HEK293 (cell line): Measurements from ENCODE around the gene RTP4.

Experiments
- BCL11A ChIP-seq: fragments of 450-650 bp; formaldehyde crosslinking; IDR thresholded peaks from 2 replicates; pipeline ENCODE4 v1.5.1; 2016; ENCODE audit warnings: low read depth, missing biosample characterization, missing genetic modification characterization
- KLF9 ChIP-seq: fragments of 450-650 bp; formaldehyde crosslinking; IDR thresholded peaks from 2 replicates; pipeline ENCODE4 v1.5.1; 2016; ENCODE audit warnings: missing biosample characterization, missing genetic modification characterization, low read depth
- SP2 ChIP-seq: fragments of 450-650 bp; formaldehyde crosslinking; IDR thresholded peaks from 2 replicates; pipeline ENCODE4 v1.5.1; 2016; ENCODE audit warnings: missing biosample characterization, missing genetic modification characterization
- ZNF211 ChIP-seq: fragments of 450-650 bp; formaldehyde crosslinking; IDR thresholded peaks from 2 replicates; pipeline ENCODE4 v1.5.1; 2016; ENCODE audit warnings: low read depth, missing biosample characterization, missing genetic modification characterization
- ZNF24 ChIP-seq: fragments of 450-650 bp; formaldehyde crosslinking; IDR thresholded peaks from 2 replicates; pipeline ENCODE4 v1.5.1; 2016; ENCODE audit warnings: missing biosample characterization, missing genetic modification characterization
- ZNF658 ChIP-seq: fragments of 450-650 bp; formaldehyde crosslinking; IDR thresholded peaks from 2 replicates; pipeline ENCODE4; 2016; ENCODE audit warnings: missing biosample characterization, missing genetic modification characterization
- ZNF701 ChIP-seq: fragments of 450-650 bp; formaldehyde crosslinking; IDR thresholded peaks from 2 replicates; pipeline ENCODE4 v1.5.1; 2016; ENCODE audit warnings: missing biosample characterization, missing genetic modification characterization
- TF ChIP-seq, protein P1 (sequence below): fragments of 450-650 bp; formaldehyde crosslinking; IDR thresholded peaks from 2 replicates; pipeline ENCODE4 v1.5.1; 2016; ENCODE audit warnings: missing biosample characterization, missing genetic modification characterization
- TF ChIP-seq, protein P2 (sequence below): fragments of 450-650 bp; formaldehyde crosslinking; IDR thresholded peaks from 2 replicates; pipeline ENCODE4; 2016; ENCODE audit warnings: missing biosample characterization, missing genetic modification characterization

DNA sequence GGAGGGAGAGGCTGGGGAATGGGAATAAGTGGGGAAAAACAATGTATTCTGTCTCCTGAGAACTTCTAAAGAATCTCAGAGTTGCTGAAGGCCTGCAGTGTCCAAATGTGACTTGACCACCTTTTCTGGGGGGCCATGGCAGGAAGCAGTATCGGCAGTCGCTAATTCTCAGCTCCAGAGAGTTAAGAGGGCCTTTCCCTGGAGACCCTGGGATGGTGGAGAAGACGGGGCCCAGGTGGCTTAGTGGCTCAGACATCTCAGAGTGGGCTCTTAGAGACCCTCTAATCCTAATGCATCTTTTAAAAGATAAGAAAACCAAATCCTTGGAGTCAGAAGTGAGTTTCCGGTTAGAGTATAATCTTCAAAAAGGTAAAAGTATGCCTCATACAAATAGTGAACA is 15.1 kb downstream of the RTP4 start:
- TF ChIP-seq, protein P1, sequence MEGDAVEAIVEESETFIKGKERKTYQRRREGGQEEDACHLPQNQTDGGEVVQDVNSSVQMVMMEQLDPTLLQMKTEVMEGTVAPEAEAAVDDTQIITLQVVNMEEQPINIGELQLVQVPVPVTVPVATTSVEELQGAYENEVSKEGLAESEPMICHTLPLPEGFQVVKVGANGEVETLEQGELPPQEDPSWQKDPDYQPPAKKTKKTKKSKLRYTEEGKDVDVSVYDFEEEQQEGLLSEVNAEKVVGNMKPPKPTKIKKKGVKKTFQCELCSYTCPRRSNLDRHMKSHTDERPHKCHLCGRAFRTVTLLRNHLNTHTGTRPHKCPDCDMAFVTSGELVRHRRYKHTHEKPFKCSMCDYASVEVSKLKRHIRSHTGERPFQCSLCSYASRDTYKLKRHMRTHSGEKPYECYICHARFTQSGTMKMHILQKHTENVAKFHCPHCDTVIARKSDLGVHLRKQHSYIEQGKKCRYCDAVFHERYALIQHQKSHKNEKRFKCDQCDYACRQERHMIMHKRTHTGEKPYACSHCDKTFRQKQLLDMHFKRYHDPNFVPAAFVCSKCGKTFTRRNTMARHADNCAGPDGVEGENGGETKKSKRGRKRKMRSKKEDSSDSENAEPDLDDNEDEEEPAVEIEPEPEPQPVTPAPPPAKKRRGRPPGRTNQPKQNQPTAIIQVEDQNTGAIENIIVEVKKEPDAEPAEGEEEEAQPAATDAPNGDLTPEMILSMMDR (tag by site-specific recombination): no peak
- TF ChIP-seq ZNF658 (tag by site-specific recombination) (no peak), ZNF701 (tag by site-specific recombination) (no peak), ZNF24 (tag by site-specific recombination) (no peak), KLF9 (tag by site-specific recombination) (no peak), BCL11A (tag by site-specific recombination) (no peak), ZNF211 (no peak), SP2 (no peak)
- TF ChIP-seq, protein P2, sequence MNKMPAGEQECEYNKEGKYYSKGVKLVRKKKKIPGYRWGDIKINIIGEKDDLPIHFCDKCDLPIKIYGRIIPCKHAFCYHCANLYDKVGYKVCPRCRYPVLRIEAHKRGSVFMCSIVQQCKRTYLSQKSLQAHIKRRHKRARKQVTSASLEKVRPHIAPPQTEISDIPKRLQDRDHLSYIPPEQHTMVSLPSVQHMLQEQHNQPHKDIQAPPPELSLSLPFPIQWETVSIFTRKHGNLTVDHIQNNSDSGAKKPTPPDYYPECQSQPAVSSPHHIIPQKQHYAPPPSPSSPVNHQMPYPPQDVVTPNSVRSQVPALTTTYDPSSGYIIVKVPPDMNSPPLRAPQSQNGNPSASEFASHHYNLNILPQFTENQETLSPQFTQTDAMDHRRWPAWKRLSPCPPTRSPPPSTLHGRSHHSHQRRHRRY: no peak
